GM06990 (cell line): ENCODE results near the gene RNASE2.

Source experiments
- DNase-seq: peaks from one replicate; pipeline ENCODE4 v3.0.0-alpha.2; 2011; ENCODE audit not compliant: insufficient read length; ENCODE audit errors: extremely low read depth
- H3K27me3 ChIP-seq: replicated peaks from 2 replicates; pipeline ENCODE4 v1.6.0; 2011; ENCODE audit warnings: low read length; ENCODE audit not compliant: control insufficient read depth, insufficient read depth
- H3K36me3 ChIP-seq: 2 replicates; pipeline ENCODE4 v1.5.1; 2011; ENCODE audit warnings: low read length; ENCODE audit not compliant: control insufficient read depth, insufficient read depth
- H3K4me3 ChIP-seq: replicated peaks from 2 replicates; pipeline ENCODE4 v1.5.1; 2011; ENCODE audit warnings: low read depth, mild to moderate bottlenecking, control low read depth, low read length
- TF ChIP-seq, protein P1 (sequence below): IDR thresholded peaks from 2 replicates; pipeline ENCODE4 v1.5.1; 2011; ENCODE audit warnings: low read length, control low read depth, mild to moderate bottlenecking, inconsistent platforms; ENCODE audit not compliant: insufficient read depth, poor library complexity, severe bottlenecking

RNASE2 gene

DNA sequence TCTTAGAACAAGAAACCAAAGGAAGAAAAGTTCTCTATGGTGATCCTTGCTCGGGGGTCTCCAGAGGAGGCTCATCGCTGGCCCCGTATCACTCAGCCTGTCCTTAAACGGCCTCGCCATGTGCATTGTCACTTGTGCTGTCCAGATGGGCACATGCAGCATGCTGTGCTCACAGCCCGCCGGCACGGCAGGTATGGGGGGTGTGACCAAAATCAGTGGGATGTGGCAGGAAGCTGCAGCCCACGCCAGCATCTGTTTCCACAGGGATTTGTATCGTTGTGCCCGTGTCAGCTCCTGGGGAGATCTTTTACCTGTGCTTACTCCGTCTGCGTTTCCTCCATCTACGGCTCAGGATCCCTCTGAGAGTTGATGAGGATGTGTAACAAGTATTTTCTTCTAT, 41.2 kb downstream of the RNASE2 start:
- no peak for DNase-seq
- peaks cover 20% of the 10 kb centered on the region for H3K36me3 ChIP-seq
- TF ChIP-seq, protein P1, sequence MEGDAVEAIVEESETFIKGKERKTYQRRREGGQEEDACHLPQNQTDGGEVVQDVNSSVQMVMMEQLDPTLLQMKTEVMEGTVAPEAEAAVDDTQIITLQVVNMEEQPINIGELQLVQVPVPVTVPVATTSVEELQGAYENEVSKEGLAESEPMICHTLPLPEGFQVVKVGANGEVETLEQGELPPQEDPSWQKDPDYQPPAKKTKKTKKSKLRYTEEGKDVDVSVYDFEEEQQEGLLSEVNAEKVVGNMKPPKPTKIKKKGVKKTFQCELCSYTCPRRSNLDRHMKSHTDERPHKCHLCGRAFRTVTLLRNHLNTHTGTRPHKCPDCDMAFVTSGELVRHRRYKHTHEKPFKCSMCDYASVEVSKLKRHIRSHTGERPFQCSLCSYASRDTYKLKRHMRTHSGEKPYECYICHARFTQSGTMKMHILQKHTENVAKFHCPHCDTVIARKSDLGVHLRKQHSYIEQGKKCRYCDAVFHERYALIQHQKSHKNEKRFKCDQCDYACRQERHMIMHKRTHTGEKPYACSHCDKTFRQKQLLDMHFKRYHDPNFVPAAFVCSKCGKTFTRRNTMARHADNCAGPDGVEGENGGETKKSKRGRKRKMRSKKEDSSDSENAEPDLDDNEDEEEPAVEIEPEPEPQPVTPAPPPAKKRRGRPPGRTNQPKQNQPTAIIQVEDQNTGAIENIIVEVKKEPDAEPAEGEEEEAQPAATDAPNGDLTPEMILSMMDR = no peak
- no peak overlapping the region for H3K4me3 ChIP-seq
- no peaks in the 10 kb centered on the region for H3K27me3 ChIP-seq

DNA sequence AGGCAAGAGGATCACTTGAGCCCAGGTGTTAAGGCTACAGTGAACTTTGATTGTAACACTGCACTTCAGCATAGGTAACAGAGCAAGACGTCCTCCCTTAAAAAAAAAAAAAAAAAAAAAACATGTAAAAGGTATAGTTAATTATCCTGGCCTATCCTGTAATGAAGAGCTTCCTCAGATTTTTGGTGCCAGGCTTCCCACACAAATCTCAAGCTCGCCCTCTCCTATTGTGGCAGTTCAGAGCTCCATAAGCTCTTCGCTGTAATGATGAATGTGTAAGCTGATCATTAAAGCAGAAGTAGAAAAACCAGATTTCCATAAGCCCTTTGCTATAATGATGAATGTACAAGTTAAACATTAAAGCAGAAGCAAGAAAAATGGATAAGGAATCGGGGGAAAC, 41.8 kb downstream of the RNASE2 start:
- H3K4me3 ChIP-seq = no peak overlapping the region
- H3K36me3 ChIP-seq = peaks cover 18% of the 10 kb centered on the region
- TF ChIP-seq, protein P1 = no peak
- DNase-seq = no peak
- H3K27me3 ChIP-seq = no peaks in the 10 kb centered on the region

DNA sequence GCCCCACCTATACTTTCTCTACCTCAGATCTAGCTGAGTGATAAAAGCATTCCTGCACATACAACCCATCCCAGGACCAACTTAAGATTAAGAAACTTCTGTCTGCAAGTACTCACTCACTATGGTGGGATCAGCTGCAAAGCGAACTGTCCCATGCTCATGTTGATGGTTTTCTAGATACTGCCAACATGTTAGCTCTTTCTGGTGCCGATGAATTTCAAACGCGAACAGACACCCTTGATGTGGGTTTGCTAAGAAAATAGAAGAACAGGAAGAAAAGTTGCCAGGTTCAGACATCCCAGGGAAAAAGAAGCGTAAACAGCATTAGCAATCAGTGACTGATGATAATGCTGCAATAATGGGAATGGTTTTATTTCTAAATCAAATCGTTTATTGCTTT, 42.3 kb downstream of the RNASE2 start:
- Histone ChIP-seq H3K27me3 (no peaks in the 10 kb centered on the region), H3K36me3 (peaks cover 17% of the 10 kb centered on the region), H3K4me3 (no peak overlapping the region)
- TF ChIP-seq, protein P1 = no peak
- no peak for DNase-seq

DNA sequence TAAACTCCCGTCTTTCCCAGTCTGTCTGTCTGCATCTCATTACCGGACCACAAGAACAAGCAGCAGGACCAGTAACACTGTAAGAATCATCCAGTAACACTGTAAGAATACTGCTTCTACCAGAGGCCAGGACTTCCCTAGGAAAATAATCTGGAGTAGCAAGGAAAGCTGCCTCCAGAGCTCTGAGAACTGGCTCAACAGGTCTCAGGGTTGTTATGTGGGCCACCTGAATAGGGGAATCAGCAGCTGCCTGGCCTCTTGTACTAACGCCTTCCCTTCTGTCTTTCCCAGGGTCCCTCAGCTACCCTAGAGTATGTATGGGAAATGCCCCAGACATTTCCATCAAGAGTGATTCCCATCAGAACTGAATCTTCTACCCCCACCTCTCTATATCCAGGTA, 42.9 kb downstream of the RNASE2 start:
- Histone ChIP-seq H3K27me3 (no peaks in the 10 kb centered on the region), H3K4me3 (no peak overlapping the region), H3K36me3 (peaks cover 15% of the 10 kb centered on the region)
- TF ChIP-seq, protein P1 = no peak
- DNase-seq = no peak

DNA sequence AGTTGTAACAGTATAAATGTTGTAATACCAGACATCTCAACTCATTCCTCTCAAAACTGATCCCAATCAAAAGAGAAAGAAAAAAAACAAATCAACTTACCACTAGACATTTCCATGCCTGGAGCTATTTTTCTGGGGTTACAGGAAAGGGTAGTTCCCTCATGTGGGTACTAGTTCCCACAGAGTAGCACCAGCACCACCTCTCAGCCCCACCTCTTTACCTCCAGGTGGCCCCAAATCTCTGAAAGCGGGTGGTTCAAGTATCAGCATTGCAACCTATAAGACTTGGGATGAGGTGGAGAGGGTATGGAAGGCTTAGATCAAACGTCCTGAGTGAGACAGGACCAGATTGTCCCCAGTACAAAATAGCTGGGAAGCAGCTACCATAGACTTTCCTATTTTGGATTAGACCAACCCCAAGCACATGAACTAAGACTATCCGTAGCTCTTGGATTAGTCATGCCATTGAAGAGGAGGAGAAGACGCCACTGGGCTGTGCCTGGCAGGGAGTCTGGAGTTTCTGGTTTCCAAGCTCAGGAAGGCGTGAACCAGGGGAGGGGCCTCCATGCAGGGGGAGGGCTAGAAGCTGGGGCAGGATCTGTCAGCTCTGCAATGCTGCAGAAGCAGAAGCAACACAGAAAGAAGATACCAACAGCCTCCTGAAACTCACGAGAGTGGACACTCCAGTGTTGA, 43.5 kb downstream of the RNASE2 start, which contains the start of gene SLC39A2:
Gene SLC39A2, plus strand, starts transcription at position 620 of the 693 bp plus-strand sequence. CDS start 154 bp downstream, outside the sequence.
- DNase-seq = no peak

More for the DNA sequence above, 43.5 kb downstream of the RNASE2 start, which contains the start of gene SLC39A2:
- Histone ChIP-seq H3K36me3 (peaks cover 15% of the 10 kb centered on the region), H3K27me3 (no peaks in the 10 kb centered on the region), H3K4me3 (no peak within 1 kb of the TSS)
- TF ChIP-seq, protein P1 = no peak
